ENCODE measurements around the gene SCRN1. TPM values are rescaled to one million over a fixed set of nuclear protein-coding genes. Genes with fewer than 3 reads are reported as not detected.

The SCRN1 gene
- total and polyA plus RNA-seq, 2 of the 13 experiments (the other 11 are each of a cell fraction or from before 2014, with no cell fraction given): 43.2 to 49.8 TPM

DNA sequence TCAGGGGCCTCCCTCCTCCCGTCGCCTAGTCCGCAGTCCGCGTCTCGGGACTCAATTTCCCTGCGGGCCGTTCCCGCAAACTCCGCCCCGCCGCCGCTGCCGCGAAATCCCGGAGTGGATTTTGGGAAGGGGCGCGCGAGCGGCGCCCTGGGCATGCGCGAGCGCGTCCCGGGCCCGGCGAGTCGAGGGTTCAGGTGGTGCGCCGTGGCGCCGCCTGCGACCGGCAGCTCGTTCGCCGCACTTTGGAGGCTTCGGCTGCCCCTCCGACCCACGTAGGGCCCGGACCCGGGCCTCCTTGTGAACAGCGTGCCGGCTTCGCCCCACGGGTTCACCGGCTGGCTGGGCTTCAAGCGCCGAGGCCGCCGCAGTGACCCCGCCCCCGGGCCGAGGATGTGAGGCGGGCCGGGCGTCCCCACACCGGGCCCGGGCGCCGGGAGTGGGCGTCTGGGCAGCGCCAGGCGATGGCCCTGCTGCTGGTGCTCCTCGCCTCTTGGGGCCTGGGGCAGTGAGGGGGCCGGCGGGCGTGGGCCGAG is 38.7 kb upstream of the SCRN1 start, which contains the start of gene PLEKHA8 (continued):
- TF ChIP-seq ZNF512B (CRISPR knock-in tag; IDR thresholded peaks at IDR 0.05; ENCODE audit: borderline replicate concordance) (no peak), CBX1 (IDR thresholded peaks at IDR 0.05; ENCODE audit: low read depth) (peak; percentile 89), ZFY (CRISPR knock-in tag; IDR thresholded peaks at IDR 0.05) (peak; percentile 93), ZNF124 (CRISPR knock-in tag; IDR thresholded peaks at IDR 0.05) (no peak), ZNF776 (CRISPR knock-in tag; IDR thresholded peaks at IDR 0.05) (peak; percentile 85), ZNF574 (CRISPR knock-in tag; IDR thresholded peaks at IDR 0.05) (peak; percentile 73), ZNF251 (CRISPR knock-in tag; IDR thresholded peaks at IDR 0.05) (no peak), MEIS2 (CRISPR knock-in tag; IDR thresholded peaks at IDR 0.05) (no peak), ZNF747 (CRISPR knock-in tag; IDR thresholded peaks at IDR 0.05; ENCODE audit: borderline replicate concordance) (peak; percentile 82), ZKSCAN5 (CRISPR knock-in tag; IDR thresholded peaks at IDR 0.05) (no peak), HOXA9 (CRISPR knock-in tag; IDR thresholded peaks at IDR 0.05; ENCODE audit: borderline replicate concordance) (no peak), TBP (CRISPR knock-in tag; IDR thresholded peaks at IDR 0.05) (0 out of 2 replicates have a peak, but pooled peaks have one; percentile 8), TCF7 (IDR thresholded peaks at IDR 0.05; ENCODE audit: low read depth) (no peak), KAT2B (IDR thresholded peaks at IDR 0.05; ENCODE audit: borderline replicate concordance, low read depth, low read length) (no peak), BCL6 (CRISPR knock-in tag; IDR thresholded peaks at IDR 0.05) (no peak; the same call in 1 of the 2 replicates), ADNP (CRISPR knock-in tag; IDR thresholded peaks at IDR 0.05) (peak; percentile 40; the same call in 1 of the 2 replicates), ZMAT5 (CRISPR knock-in tag; IDR thresholded peaks at IDR 0.05; ENCODE audit: borderline replicate concordance, low read depth) (no peak), ZBTB20 (CRISPR knock-in tag; IDR thresholded peaks at IDR 0.05; ENCODE audit: borderline replicate concordance, low read depth) (no peak)
- TF ChIP-seq, protein P1, sequence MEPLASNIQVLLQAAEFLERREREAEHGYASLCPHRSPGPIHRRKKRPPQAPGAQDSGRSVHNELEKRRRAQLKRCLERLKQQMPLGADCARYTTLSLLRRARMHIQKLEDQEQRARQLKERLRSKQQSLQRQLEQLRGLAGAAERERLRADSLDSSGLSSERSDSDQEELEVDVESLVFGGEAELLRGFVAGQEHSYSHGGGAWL (CRISPR knock-in tag; IDR thresholded peaks at IDR 0.05): peak; percentile 33; the same call in 1 of the 2 replicates
- TF ChIP-seq, protein P2, sequence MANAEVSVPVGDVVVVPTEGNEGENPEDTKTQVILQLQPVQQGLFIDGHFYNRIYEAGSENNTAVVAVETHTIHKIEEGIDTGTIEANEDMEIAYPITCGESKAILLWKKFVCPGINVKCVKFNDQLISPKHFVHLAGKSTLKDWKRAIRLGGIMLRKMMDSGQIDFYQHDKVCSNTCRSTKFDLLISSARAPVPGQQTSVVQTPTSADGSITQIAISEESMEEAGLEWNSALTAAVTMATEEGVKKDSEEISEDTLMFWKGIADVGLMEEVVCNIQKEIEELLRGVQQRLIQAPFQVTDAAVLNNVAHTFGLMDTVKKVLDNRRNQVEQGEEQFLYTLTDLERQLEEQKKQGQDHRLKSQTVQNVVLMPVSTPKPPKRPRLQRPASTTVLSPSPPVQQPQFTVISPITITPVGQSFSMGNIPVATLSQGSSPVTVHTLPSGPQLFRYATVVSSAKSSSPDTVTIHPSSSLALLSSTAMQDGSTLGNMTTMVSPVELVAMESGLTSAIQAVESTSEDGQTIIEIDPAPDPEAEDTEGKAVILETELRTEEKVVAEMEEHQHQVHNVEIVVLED (CRISPR knock-in tag; IDR thresholded peaks at IDR 0.05; ENCODE audit: borderline replicate concordance): peak; percentile 79; the same call in 1 of the 2 replicates
- TF ChIP-seq, protein P3, sequence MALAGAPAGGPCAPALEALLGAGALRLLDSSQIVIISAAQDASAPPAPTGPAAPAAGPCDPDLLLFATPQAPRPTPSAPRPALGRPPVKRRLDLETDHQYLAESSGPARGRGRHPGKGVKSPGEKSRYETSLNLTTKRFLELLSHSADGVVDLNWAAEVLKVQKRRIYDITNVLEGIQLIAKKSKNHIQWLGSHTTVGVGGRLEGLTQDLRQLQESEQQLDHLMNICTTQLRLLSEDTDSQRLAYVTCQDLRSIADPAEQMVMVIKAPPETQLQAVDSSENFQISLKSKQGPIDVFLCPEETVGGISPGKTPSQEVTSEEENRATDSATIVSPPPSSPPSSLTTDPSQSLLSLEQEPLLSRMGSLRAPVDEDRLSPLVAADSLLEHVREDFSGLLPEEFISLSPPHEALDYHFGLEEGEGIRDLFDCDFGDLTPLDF (CRISPR knock-in tag; IDR thresholded peaks at IDR 0.05): 0 out of 2 replicates have a peak, but pooled peaks have one; percentile 51

Data from HepG2 (cell line).